Progenitor cell of endocrine pancreas (in vitro differentiated cells): ENCODE results near the gene ABAT. TPM values are rescaled to one million over a fixed set of nuclear protein-coding genes. Genes with fewer than 3 reads are reported as not detected.

ENCODE experiments used
- DNase-seq: peaks from one replicate; pipeline ENCODE4 v3.0.0; 2021; ENCODE audit warnings: low spot score; ENCODE audit not compliant: unreplicated experiment
- H3K27ac Mint-ChIP-seq: 2 replicates; pipeline ENCODE4 v1.8.0; 2021; ENCODE audit warnings: mild to moderate bottlenecking, moderate library complexity, mixed read lengths
- H3K27me3 Mint-ChIP-seq: 2 replicates; pipeline ENCODE4 v1.8.0; 2021; ENCODE audit warnings: mixed read lengths
- H3K36me3 Mint-ChIP-seq: 2 replicates; pipeline ENCODE4 v1.8.0; 2022; ENCODE audit warnings: mixed read lengths; ENCODE audit not compliant: insufficient read depth
- H3K4me1 Mint-ChIP-seq: 2 replicates; pipeline ENCODE4 v1.8.0; 2021; ENCODE audit warnings: low read depth, mixed read lengths
- H3K4me3 Mint-ChIP-seq: 2 replicates; pipeline ENCODE4 v1.8.0; 2021; ENCODE audit warnings: low read depth, mild to moderate bottlenecking, moderate library complexity, mixed read lengths
- H3K9me3 Mint-ChIP-seq: 2 replicates; pipeline ENCODE4 v1.8.0; 2021; ENCODE audit warnings: low read depth, mixed read lengths
- CTCF ChIP-seq: fragments of 200-600 bp; sonication (generic); IDR thresholded peaks from one replicate; pipeline ENCODE4 v1.5.0; 2021; ENCODE audit warnings: antibody characterized with exemption, mild to moderate bottlenecking; ENCODE audit not compliant: unreplicated experiment
- total RNA-seq: library from RNA; stranded (reverse); gene quantifications from 2 replicates; pipeline ENCODE4 v1.2.1, GENCODE V29; 2021

The ABAT gene
- total RNA-seq, 1 donor from 2014 or later: 24.7 TPM

GRCh38 chr16:8796469-8797363 is 122.3 kb downstream of the ABAT start:
- H3K4me3 Mint-ChIP-seq: peak overlapping the region; percentile 94
- H3K9me3 Mint-ChIP-seq: no peaks in the 10 kb centered on the region
- H3K27me3 Mint-ChIP-seq: no peaks in the 10 kb centered on the region
- DNase-seq: no peak
- H3K36me3 Mint-ChIP-seq: no peaks in the 10 kb centered on the region
- peak overlapping the region; percentile 94 for H3K27ac Mint-ChIP-seq
- TF ChIP-seq CTCF: no peak
- H3K4me1 Mint-ChIP-seq: peaks cover 12% of the 10 kb centered on the region

GRCh38 chr16:8797364-8798173 is 123.2 kb downstream of the ABAT start, which contains the start of the genes PMM2 and TMEM186:
Gene PMM2 (plus strand): TSS chr16:8797839. CDS start chr16:8797883, 44 bp downstream.
Gene TMEM186 (minus strand): TSS chr16:8797639. CDS start chr16:8797614, 25 bp downstream.
- H3K36me3 Mint-ChIP-seq: peaks cover 4% of the 10 kb centered on the region
- DNase-seq: peak; percentile 87
- peak within 1 kb of the TSS; percentile 94 for H3K27ac Mint-ChIP-seq
- no peaks in the 10 kb centered on the region for H3K27me3 Mint-ChIP-seq
- H3K4me3 Mint-ChIP-seq: peak within 1 kb of the TSS; percentile 94
- H3K9me3 Mint-ChIP-seq: no peaks in the 10 kb centered on the region
- H3K4me1 Mint-ChIP-seq: peaks cover 12% of the 10 kb centered on the region
- no peak for TF ChIP-seq CTCF

GRCh38 chr16:8798174-8798527 is 123.7 kb downstream of the ABAT start:
- H3K9me3 Mint-ChIP-seq: no peaks in the 10 kb centered on the region
- DNase-seq: no peak
- peaks cover 12% of the 10 kb centered on the region for H3K4me1 Mint-ChIP-seq
- H3K27me3 Mint-ChIP-seq: no peaks in the 10 kb centered on the region
- peaks cover 5% of the 10 kb centered on the region for H3K36me3 Mint-ChIP-seq
- peak overlapping the region; percentile 94 for H3K4me3 Mint-ChIP-seq
- TF ChIP-seq CTCF: no peak
- H3K27ac Mint-ChIP-seq: peak overlapping the region; percentile 94

GRCh38 chr16:8798535-8799157 is 124.2 kb downstream of the ABAT start:
- H3K9me3 Mint-ChIP-seq: no peaks in the 10 kb centered on the region

More at GRCh38 chr16:8798535-8799157, 124.2 kb downstream of the ABAT start:
- Mint-ChIP-seq H3K27me3 (no peaks in the 10 kb centered on the region), H3K27ac (peak overlapping the region; percentile 89), H3K36me3 (peaks cover 7% of the 10 kb centered on the region), H3K4me1 (peaks cover 12% of the 10 kb centered on the region), H3K4me3 (peak overlapping the region; percentile 94)
- TF ChIP-seq CTCF: no peak
- no peak for DNase-seq
